Stimulated activated CD8-positive, alpha-beta memory T cell treated with anti-CD3 and anti-CD28 coated beads, Interleukin-12 subunit alpha, Interleukin-12 subunit beta, amount 100 ng/mL, for 24 hours (primary cell): ENCODE measurements around the gene TFR2.

ENCODE experiments used
- DNase-seq: peaks from one replicate; pipeline ENCODE4 v3.0.0-alpha.2; 2020; ENCODE audit errors: extremely low read depth

TFR2 gene

GRCh38 chr7:100572949-100573675 lies 68.2 kb downstream of the TFR2 start:
- no peak for DNase-seq

DNA sequence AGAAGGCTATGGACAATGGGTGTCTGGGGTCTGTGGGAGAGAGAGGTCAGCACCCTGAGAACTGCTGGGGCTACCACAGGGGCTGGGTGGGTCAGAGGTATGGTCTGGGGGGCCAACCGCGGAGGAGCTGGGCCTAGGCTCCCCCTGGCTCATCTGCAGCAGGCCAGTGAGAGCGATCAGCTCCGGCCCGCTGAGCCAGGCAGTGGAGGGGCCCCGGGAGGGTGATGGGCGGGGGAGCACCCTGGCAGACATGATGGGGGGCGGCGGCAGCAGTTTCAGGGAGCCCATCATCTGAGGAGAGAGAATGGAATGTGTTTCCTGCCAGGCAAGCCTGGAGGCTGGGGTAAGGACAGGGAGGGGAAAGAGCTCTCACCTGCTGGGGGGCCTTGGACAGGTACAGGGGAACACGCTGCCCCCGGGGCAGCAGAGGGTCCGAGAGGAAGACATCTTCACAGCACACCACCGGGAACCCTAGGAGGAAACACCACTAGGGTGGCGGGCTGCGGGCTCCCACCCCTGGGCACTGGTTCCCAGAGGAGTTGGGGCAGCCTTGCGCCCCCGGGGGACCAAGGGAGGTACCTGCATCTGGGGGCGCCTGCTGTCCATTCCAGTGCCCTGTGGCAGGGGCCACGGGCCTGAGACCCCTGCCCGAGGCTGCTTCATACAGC lies 68.9 kb downstream of the TFR2 start:
- DNase-seq: no peak

DNA sequence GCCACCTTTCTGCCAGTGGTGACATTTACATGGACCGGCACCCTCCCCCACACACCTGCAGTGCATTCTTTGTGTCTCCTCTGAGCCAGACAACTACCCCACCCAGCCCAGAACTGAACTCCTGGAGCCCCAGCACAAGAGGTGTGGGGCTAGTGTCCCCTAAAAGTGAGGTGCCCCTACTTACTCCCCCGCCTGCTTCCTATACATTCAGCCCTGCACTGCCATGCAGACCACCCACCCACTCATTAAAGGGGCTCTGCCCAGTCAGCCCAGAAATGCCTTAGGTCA lies 69.6 kb downstream of the TFR2 start:
- DNase-seq: no peak

DNA sequence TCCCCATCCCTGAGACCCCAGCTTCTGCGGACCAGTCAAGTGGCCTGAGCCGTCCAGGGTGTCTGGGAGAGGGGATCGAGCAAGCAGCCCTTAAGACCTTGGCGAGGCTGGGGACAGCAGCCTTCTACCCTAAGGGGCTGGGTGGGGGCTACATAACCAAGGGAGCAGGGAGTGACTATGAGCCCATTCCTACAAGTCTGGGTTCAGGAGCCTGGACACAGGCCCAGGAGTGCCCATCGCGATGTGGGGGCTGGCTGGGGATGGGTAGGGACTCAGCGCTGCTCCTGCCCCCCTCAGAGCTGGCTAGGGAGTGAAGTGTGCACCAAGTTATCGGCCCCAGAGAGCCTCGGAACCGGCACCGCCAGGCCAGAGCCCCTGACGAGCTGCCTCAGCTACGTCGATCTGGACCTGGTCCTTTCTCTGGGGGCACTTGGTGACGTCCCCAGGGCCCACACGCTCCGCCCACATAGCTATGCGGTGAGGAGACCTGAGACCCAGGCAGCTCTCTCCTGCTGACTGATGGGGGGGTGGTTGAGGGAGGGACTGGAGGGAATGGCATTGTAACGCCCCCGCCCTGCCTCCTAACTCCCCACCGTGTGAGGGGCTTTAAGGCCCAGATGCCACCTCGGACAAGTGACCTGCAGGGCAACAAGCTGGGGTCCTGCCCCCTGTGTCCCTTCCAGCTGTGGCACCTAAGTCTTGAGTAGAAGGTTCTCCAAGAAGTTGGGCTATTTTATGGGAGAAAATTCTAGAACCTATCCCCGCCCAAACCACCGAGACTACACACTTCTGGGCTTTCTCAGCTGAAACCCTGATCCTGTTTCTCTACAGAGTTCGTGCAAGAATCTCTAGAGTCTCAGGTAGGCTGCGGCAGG lies 70.2 kb downstream of the TFR2 start:
- DNase-seq: no peak
